Measurements from ENCODE around the gene ZNF503.

GRCh38 chr10:75433216-75433615, 31.7 kb upstream of the ZNF503 start:
- TF ChIP-seq POLR2A (IDR thresholded peaks at IDR 0.05; ENCODE audit: low read depth, low read length), result no peak
- TF ChIP-seq POLR2AphosphoS5 (IDR thresholded peaks at IDR 0.05; ENCODE audit: low read depth, low read length), result no peak

Measured in GM12891 (cell line).